ENCODE measurements around the gene FBLN5. TPM values are rescaled to one million over a fixed set of nuclear protein-coding genes. Genes with fewer than 3 reads are reported as not detected.
"Not testable (repeated sequence)": the region's sequence is repeated elsewhere in the genome, so short reads cannot be mapped to it uniquely, and the experiment has no call there.

The FBLN5 gene
- total RNA-seq, 6 experiments from 2014 or later: 127 to 242 (median 205) TPM

DNA sequence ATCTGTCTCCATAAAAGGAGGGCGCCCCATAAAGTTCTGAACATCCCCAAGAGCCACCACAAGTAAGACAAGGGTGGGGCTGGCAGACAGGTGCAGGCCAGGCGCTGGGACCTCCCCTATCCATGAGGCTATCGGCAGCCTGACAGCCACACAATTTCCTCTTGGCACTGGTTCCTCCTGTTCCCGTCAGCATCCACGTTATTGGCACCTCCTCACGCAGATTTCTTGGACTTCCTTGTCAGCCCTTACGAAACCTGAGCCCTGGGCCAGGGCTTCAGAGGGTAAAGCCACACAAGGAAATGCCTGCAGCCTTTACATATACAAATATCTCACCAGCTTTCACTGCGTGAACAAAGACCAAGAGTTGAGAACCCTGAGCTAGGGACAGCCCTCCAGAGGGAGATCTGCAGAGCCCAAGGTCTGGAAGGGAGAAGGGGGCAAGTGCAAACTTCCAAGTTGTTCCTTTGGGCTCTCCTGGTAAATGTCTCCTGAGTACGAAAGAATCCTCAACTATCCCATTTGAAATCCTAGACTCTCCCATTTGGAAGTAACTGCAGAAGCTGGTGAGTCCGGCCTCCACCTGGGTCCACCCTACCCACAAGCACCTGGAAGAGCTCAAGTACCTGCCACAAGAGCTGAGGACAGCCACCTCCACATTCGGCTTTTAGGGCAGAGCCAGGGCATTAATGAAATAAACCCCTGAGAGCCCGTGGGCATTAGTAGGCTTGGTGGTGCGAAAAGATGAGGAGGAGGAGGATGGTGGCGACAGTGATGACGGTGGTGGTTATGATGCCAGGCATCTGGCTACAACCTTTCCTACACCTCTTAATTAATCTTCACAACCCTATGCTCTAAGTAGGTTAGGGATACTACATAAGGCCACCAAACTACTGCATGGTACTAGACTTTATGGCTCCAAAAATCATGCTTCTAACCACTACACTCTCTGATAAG is 74.7 kb downstream of the FBLN5 start:
- peaks cover 2% of the 10 kb centered on the region for H3K27me3 Mint-ChIP-seq (ENCODE audit: insufficient read depth)
- no peak overlapping the region for H3K4me3 Mint-ChIP-seq
- no peak for DNase-seq

DNA sequence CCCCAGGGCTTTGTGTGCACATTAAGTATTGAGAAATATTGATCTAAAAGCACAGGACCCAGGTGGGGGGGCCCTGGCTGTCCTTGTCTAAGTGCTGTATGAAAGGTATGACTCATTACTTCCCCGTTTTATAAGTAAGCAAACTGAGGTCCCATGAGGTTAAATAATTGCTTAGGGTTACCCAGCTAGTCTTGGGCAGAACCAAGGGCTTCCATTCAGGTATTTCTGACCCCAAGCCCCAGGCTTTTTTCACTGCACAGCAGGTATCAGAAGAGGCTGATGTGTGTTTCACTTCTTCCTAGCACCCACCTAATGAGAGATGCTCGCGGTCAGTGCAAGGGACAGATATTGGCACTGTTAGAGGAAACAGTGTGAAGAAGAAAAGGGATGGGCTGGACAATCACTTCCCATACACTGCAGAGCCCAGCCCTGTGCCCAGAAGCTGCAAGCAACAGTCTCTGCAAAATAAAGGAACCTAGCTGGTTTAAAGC is 75.4 kb downstream of the FBLN5 start:
- peaks cover 2% of the 10 kb centered on the region for H3K27me3 Mint-ChIP-seq (ENCODE audit: insufficient read depth)
- TF ChIP-seq, protein P1, sequence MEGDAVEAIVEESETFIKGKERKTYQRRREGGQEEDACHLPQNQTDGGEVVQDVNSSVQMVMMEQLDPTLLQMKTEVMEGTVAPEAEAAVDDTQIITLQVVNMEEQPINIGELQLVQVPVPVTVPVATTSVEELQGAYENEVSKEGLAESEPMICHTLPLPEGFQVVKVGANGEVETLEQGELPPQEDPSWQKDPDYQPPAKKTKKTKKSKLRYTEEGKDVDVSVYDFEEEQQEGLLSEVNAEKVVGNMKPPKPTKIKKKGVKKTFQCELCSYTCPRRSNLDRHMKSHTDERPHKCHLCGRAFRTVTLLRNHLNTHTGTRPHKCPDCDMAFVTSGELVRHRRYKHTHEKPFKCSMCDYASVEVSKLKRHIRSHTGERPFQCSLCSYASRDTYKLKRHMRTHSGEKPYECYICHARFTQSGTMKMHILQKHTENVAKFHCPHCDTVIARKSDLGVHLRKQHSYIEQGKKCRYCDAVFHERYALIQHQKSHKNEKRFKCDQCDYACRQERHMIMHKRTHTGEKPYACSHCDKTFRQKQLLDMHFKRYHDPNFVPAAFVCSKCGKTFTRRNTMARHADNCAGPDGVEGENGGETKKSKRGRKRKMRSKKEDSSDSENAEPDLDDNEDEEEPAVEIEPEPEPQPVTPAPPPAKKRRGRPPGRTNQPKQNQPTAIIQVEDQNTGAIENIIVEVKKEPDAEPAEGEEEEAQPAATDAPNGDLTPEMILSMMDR (IDR thresholded peaks at IDR 0.05): no peak
- peaks cover 7% of the 10 kb centered on the region; the same call in 1 of the 2 replicates for H3K4me1 Mint-ChIP-seq (ENCODE audit: low read depth)
- DNase-seq: no peak
- peaks cover 42% of the 10 kb centered on the region for H3K36me3 Mint-ChIP-seq (ENCODE audit: low read depth)
- H3K9me3 Mint-ChIP-seq: no peaks in the 10 kb centered on the region
- no peak overlapping the region for H3K4me3 Mint-ChIP-seq
- no peak overlapping the region for H3K27ac Mint-ChIP-seq

More for the DNA sequence above, 74.7 kb downstream of the FBLN5 start:
- TF ChIP-seq, protein P1 (IDR thresholded peaks at IDR 0.05): no peak
- Mint-ChIP-seq H3K9me3 (no peaks in the 10 kb centered on the region), H3K27ac (no peak overlapping the region), H3K36me3 (ENCODE audit: low read depth) (peaks cover 48% of the 10 kb centered on the region), H3K4me1 (ENCODE audit: low read depth) (peaks cover 7% of the 10 kb centered on the region; the same call in 1 of the 2 replicates)

DNA sequence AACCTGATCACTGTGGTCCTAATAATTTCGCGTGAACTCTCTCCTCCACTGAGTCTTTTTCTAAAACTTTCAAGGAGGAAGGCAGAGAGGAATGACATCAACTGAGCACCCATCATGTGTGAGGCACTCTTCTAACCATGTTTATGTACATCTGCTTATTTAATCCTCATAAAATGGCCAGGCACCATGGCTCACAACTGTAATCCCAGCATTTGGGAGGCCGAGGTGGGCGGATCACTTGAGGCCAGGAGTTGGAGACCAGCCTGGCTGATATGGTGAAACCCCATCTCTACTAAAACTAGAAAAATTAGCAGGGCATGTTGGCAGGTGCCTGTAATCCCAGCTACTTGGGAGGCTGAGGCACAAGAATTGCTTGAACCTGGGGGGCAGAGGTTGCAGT is 76.1 kb downstream of the FBLN5 start:
- not testable (repeated sequence) for H3K27me3 Mint-ChIP-seq (ENCODE audit: insufficient read depth); H3K27ac Mint-ChIP-seq; H3K4me3 Mint-ChIP-seq; DNase-seq; H3K9me3 Mint-ChIP-seq; H3K4me1 Mint-ChIP-seq (ENCODE audit: low read depth)
- H3K36me3 Mint-ChIP-seq (ENCODE audit: low read depth): peaks cover 39% of the 10 kb centered on the region

GRCh38 chr14:91870890-91871289 is 76.6 kb downstream of the FBLN5 start:
- Mint-ChIP-seq H3K4me1 (ENCODE audit: low read depth) (peaks cover 7% of the 10 kb centered on the region; the same call in 1 of the 2 replicates), H3K27ac (no peak overlapping the region), H3K4me3 (no peak overlapping the region), H3K27me3 (ENCODE audit: insufficient read depth) (no peaks in the 10 kb centered on the region; the same call in none of the 2 replicates), H3K9me3 (no peaks in the 10 kb centered on the region), H3K36me3 (ENCODE audit: low read depth) (peaks cover 36% of the 10 kb centered on the region)
- TF ChIP-seq, protein P1 (IDR thresholded peaks at IDR 0.05): no peak
- no peak for DNase-seq

GRCh38 chr14:91870001-91870400 is 77.5 kb downstream of the FBLN5 start:
- H3K9me3 Mint-ChIP-seq: no peaks in the 10 kb centered on the region
- H3K36me3 Mint-ChIP-seq (ENCODE audit: low read depth): peaks cover 32% of the 10 kb centered on the region
- no peak overlapping the region for H3K27ac Mint-ChIP-seq
- DNase-seq: no peak
- peaks cover 7% of the 10 kb centered on the region; the same call in 1 of the 2 replicates for H3K4me1 Mint-ChIP-seq (ENCODE audit: low read depth)
- TF ChIP-seq, protein P1 (IDR thresholded peaks at IDR 0.05): no peak
- no peak overlapping the region; the same call in 1 of the 2 replicates for H3K4me3 Mint-ChIP-seq
- H3K27me3 Mint-ChIP-seq (ENCODE audit: insufficient read depth): no peaks in the 10 kb centered on the region; the same call in none of the 2 replicates

DNA sequence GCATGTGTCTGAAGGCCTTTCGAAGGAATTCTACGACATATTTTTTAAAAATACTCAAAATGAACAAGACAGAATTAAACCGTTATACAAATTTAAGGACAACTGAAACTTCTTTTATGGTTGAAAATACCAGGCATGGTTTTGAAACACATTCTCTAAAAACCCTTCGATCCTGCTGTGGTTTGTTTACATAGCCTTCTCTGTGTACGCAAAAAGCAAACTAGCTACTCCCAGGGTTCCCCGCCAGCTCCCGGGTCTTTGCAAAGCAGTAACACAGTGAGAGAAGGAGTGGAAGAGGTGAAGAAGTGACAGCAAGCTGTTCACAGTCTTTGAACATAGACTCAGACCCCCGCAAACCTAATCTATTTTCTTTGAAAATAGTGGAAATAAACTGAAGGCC is 77.9 kb downstream of the FBLN5 start:
- H3K4me1 Mint-ChIP-seq (ENCODE audit: low read depth): peaks cover 7% of the 10 kb centered on the region; the same call in 1 of the 2 replicates
- no peak for DNase-seq
- no peak overlapping the region for H3K27ac Mint-ChIP-seq
- H3K36me3 Mint-ChIP-seq (ENCODE audit: low read depth): peaks cover 32% of the 10 kb centered on the region
- no peak overlapping the region for H3K4me3 Mint-ChIP-seq
- no peaks in the 10 kb centered on the region; the same call in none of the 2 replicates for H3K27me3 Mint-ChIP-seq (ENCODE audit: insufficient read depth)
- no peaks in the 10 kb centered on the region for H3K9me3 Mint-ChIP-seq
- TF ChIP-seq, protein P1 (IDR thresholded peaks at IDR 0.05): no peak
